GM12801 (cell line): ENCODE results near the gene MTRF1.

Source experiments
- TF ChIP-seq, protein P1 (sequence below): IDR thresholded peaks from one replicate; pipeline ENCODE4 v1.5.1; 2011; ENCODE audit warnings: control low read depth; ENCODE audit not compliant: insufficient read length; ENCODE audit errors: extremely low read depth

MTRF1 gene

DNA sequence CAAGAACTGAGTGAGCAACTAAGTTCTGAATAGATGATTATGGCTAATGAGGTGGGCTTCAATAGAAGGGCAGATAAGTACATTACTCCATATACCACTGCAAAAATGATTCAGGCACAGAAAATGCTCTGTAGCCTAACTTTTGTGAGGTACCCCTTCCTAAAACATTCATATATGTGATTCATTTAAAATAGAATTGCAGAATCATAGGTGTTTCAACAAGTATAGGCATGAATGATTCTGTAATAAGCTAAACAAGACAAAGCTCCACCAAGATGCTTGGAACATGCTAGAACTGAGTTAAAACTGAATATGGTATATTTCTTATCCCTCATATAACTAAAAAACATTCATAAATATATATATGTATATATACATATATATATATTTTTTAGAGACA, 81.1 kb downstream of the MTRF1 start:
- TF ChIP-seq, protein P1, sequence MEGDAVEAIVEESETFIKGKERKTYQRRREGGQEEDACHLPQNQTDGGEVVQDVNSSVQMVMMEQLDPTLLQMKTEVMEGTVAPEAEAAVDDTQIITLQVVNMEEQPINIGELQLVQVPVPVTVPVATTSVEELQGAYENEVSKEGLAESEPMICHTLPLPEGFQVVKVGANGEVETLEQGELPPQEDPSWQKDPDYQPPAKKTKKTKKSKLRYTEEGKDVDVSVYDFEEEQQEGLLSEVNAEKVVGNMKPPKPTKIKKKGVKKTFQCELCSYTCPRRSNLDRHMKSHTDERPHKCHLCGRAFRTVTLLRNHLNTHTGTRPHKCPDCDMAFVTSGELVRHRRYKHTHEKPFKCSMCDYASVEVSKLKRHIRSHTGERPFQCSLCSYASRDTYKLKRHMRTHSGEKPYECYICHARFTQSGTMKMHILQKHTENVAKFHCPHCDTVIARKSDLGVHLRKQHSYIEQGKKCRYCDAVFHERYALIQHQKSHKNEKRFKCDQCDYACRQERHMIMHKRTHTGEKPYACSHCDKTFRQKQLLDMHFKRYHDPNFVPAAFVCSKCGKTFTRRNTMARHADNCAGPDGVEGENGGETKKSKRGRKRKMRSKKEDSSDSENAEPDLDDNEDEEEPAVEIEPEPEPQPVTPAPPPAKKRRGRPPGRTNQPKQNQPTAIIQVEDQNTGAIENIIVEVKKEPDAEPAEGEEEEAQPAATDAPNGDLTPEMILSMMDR = no peak

DNA sequence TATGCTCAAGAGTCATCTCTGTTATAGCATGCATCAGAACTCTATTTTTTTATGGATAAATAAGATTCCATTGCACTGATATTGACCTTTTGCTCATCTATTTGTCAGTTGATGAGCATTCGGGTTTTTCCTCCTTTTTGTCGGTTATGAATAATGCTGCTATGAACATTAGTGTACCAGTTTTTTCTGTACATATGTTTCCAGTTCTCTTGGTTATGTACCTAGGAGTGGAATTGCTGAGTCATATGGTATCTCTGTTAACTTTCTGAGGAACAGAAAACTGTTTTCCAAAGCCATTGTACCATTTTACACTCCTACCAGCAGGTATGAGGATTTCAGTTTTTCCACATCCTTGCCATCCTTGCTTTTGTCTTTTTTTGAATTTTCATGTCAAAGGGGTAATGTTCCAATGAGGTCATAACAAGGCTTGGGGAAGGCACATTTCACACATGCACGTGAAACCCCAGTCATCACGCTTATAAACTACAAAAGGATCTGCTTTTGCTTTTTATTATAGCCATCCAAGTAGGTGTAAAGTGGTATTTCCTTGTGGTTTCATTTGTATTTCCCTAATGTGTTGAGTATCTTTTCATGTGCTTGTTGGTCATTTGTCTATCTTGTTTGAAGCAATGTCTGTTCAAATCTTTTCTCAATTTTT, 83.7 kb downstream of the MTRF1 start:
- TF ChIP-seq, protein P1 = no peak

DNA sequence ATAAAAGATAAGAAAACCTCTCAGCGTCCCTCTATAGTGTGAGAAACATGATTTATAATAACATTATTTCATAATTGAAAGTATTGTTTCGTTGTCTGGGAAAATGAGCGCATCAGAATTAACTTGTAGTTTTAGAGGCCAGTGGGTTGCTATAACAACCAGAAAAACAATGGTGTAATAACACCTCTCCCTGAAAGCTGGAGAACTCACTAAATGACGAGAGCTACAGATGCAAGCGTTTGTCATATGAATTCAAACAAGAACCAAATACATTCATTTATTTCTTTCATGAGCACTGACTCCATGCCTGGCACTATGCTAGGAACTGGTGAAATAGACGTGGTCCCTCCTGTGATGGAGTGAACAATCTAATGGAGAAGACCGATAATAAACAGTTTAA, 85.3 kb downstream of the MTRF1 start:
- TF ChIP-seq, protein P1 = no peak

DNA sequence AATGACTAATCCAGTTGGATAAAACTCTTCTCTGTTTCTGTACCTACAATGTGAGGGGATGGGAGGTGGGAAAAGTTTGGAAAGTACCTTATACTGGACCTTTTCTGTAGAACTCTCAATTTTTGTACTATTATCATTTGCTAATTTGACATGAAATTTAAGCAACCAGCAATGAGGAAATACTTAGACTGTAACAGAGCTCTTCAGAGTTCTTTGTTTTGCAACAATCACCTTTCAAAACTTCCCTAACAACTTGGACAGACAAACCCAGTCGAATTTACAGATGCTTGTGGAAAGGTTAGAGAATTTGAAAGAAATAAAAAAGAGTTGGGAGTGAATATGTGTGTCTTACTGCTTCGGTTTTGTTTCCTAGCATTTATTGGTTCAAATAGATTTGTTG, 85.8 kb downstream of the MTRF1 start:
- TF ChIP-seq, protein P1 = no peak
